SK-N-SH (cell line): ENCODE measurements around the gene FBLN7. TPM values are rescaled to one million over a fixed set of nuclear protein-coding genes. Genes with fewer than 3 reads are reported as not detected.

Experiments used
- CTCF ChIA-PET: fragments of 300-600, 350-600 bp; formaldehyde crosslinking; extraction: SDS; loops from one replicate; lab custom pipeline; 2021; lab: Yijun Ruan, JAX
- POLR2A ChIA-PET: fragments of 350-600 bp; sonication (Branson Sonifier 250); formaldehyde crosslinking; extraction: SDS; loops from one replicate; lab custom pipeline; 2020; ENCODE audit warnings: antibody characterized with exemption, inconsistent platforms; lab: Yijun Ruan, JAX
- DNase-seq: peaks from one replicate; pipeline ENCODE4 v3.0.0; 2012
- H2AFZ ChIP-seq: fragments of 200-600 bp; sonication (generic); 2 replicates; pipeline ENCODE4 v1.8.1; 2016; ENCODE audit warnings: antibody characterized with exemption, mild to moderate bottlenecking, low read depth
- H3F3A ChIP-seq: fragments of 200-600 bp; sonication (generic); replicated peaks from 2 replicates; pipeline ENCODE3; 2016; ENCODE audit warnings: antibody characterized with exemption, mild to moderate bottlenecking; ENCODE audit not compliant: insufficient read depth
- H3K27ac ChIP-seq, 2 experiments: fragments of 200-500 bp in 1 of 2; fragments of 200-600 bp in 1 of 2; sonication (Bioruptor generic) in 1 of 2; sonication (generic), shearing (Covaris generic) in 1 of 2; 2 replicates each; pipeline versions ENCODE4 v1.5.1 to v1.6.1; 2014 to 2016; ENCODE audit warnings: low read depth in 2 of 2, inconsistent platforms in 1 of 2, low read length in 1 of 2, mild to moderate bottlenecking in 1 of 2, mixed read lengths in 1 of 2
- H3K27me3 ChIP-seq: fragments of 200-600 bp; sonication (generic), shearing (Covaris generic); 2 replicates; pipeline ENCODE4 v1.6.1; 2016; ENCODE audit warnings: mixed run types; ENCODE audit not compliant: insufficient read depth
- H3K36me3 ChIP-seq, 2 experiments: fragments of 200-500 bp in 1 of 2; fragments of 200-600 bp in 1 of 2; sonication (Bioruptor generic) in 1 of 2; sonication (generic) in 1 of 2; replicated peaks in 1 of 2; 2 replicates each; pipeline versions ENCODE3 to v1.5.1; 2014 to 2016; ENCODE audit warnings: low read length in 1 of 2, mild to moderate bottlenecking in 1 of 2; ENCODE audit not compliant: insufficient read depth in 2 of 2, control insufficient read depth in 1 of 2
- H3K4me1 ChIP-seq, 2 experiments: fragments of 200-500 bp in 1 of 2; fragments of 200-600 bp in 1 of 2; sonication (Bioruptor generic) in 1 of 2; sonication (generic), shearing (Covaris generic) in 1 of 2; 2 replicates each; pipeline versions ENCODE4 v1.5.1 to v1.6.1; 2014 to 2016; ENCODE audit warnings: low read depth in 1 of 2, low read length in 1 of 2, mixed run types in 1 of 2; ENCODE audit not compliant: insufficient read depth in 2 of 2, control insufficient read depth in 1 of 2
- H3K4me2 ChIP-seq: fragments of 200-600 bp; sonication (generic), shearing (Covaris generic); 2 replicates; pipeline ENCODE4 v1.6.1; 2017; ENCODE audit warnings: mixed run types
- H3K4me3 ChIP-seq, 2 experiments: fragments of 200-500 bp in 1 of 2; fragments of 200-600 bp in 1 of 2; sonication (Bioruptor generic) in 1 of 2; sonication (generic), shearing (Covaris generic) in 1 of 2; 2 replicates each; pipeline versions ENCODE4 v1.5.1 to v1.8.1; 2014 to 2016; ENCODE audit warnings: low read depth in 2 of 2, inconsistent platforms in 1 of 2, low read length in 1 of 2, mild to moderate bottlenecking in 1 of 2, mixed read lengths in 1 of 2, moderate library complexity in 1 of 2
- H3K79me2 ChIP-seq: fragments of 200-600 bp; sonication (generic); 2 replicates; pipeline ENCODE4 v1.8.1; 2017; ENCODE audit warnings: mild to moderate bottlenecking; ENCODE audit not compliant: insufficient read depth
- H3K9ac ChIP-seq: fragments of 200-600 bp; sonication (generic); 2 replicates; pipeline ENCODE4 v1.6.1; 2017; ENCODE audit warnings: mixed run types
- H3K9me2 ChIP-seq: fragments of 200-600 bp; sonication (generic); 2 replicates; pipeline ENCODE4 v1.6.1; 2017; ENCODE audit warnings: mixed run types
- H3K9me3 ChIP-seq: fragments of 200-600 bp; sonication (generic); 2 replicates; pipeline ENCODE4 v1.6.1; 2017; ENCODE audit warnings: mixed run types, mild to moderate bottlenecking, moderate library complexity
- H4K20me1 ChIP-seq: fragments of 200-600 bp; sonication (generic); 2 replicates; pipeline ENCODE4 v1.6.1; 2017; ENCODE audit warnings: mild to moderate bottlenecking, mixed run types; ENCODE audit not compliant: insufficient read depth
- CHD2 ChIP-seq: fragments of 150-350 bp; IDR thresholded peaks from 2 replicates; pipeline ENCODE4 v1.6.1; 2018; ENCODE audit warnings: low read length; ENCODE audit not compliant: partially characterized antibody
- FOXJ3 ChIP-seq: sonication (generic); formaldehyde crosslinking; IDR thresholded peaks from 2 replicates; pipeline ENCODE4 v1.5.1; 2020; ENCODE audit warnings: mild to moderate bottlenecking, missing genetic modification reagents
- GABPA ChIP-seq: IDR thresholded peaks from 2 replicates; pipeline ENCODE4 v1.4.0; 2012; ENCODE audit warnings: low read depth, mild to moderate bottlenecking
- GATA2 ChIP-seq: sonication (generic); formaldehyde crosslinking; IDR thresholded peaks from 2 replicates; pipeline ENCODE4 v1.5.0; 2020; ENCODE audit warnings: mild to moderate bottlenecking, missing genetic modification reagents
- JUND ChIP-seq: IDR thresholded peaks from 2 replicates; pipeline ENCODE4 v1.4.0; 2012
- MXI1 ChIP-seq: IDR thresholded peaks from 2 replicates; pipeline ENCODE4 v1.6.1; 2012; ENCODE audit warnings: mild to moderate bottlenecking, low read depth, low read length, improper control_type of control experiment
- POLR2AphosphoS5 ChIP-seq: IDR thresholded peaks from 2 replicates; pipeline ENCODE4 v1.6.1; 2012; ENCODE audit warnings: low read depth, low read length
- RAD21 ChIP-seq: IDR thresholded peaks from 2 replicates; pipeline ENCODE4 v1.6.1; 2012; ENCODE audit warnings: mild to moderate bottlenecking, low read length
- SMC3 ChIP-seq: IDR thresholded peaks from 2 replicates; pipeline ENCODE4 v1.6.1; 2012; ENCODE audit warnings: low read depth, low read length, improper control_type of control experiment
- TAF1 ChIP-seq: IDR thresholded peaks from 2 replicates; pipeline ENCODE4 v1.6.1; 2012; ENCODE audit warnings: low read depth, mild to moderate bottlenecking, low read length, moderate library complexity, borderline replicate concordance
- TCF12 ChIP-seq: IDR thresholded peaks from 2 replicates; pipeline ENCODE4 v1.4.0; 2012
- polyA plus RNA-seq, 3 experiments: library from polyadenylated mRNA; depleted of rRNA; stranded (reverse); fragments of >200 nt; gene quantifications; 2 replicates each; pipeline ENCODE4 v1.2.3, GENCODE V29; 2012
- TF ChIP-seq, protein P1 (sequence below): IDR thresholded peaks from 2 replicates; pipeline ENCODE4; 2012
- TF ChIP-seq, protein P2 (sequence below): IDR thresholded peaks from 2 replicates; pipeline ENCODE4 v1.4.0; 2012; ENCODE audit warnings: low read depth, borderline replicate concordance
- TF ChIP-seq, protein P3 (sequence below): IDR thresholded peaks from 2 replicates; pipeline ENCODE4 v1.6.1; 2012; ENCODE audit warnings: mild to moderate bottlenecking, low read depth, low read length, moderate library complexity

FBLN7 gene
- polyA plus RNA-seq, 1 of the 3 experiments (the other 2 are of a cell fraction), result 4.4 TPM

DNA sequence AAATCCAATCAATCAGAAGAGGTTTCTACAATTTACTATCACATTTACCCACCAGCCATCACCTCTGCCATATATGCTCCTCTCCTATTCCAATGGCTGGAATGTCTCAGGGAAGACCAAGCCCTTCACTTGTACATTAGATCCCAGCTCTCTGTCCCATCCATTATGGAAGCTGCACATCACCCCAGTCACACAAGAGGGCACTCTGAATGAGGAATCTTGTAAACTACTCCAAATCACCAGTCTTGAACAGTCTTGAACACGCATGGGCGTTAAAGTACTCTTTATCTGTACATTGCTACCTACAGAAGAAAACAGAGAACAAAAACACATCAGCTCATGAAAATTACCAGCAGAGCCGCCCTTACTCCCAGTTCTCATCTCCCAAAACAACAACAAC lies 78.0 kb downstream of the FBLN7 start (continued):
- TF ChIP-seq SMC3, result peak; percentile 14; the same call in 1 of the 2 replicates
- TF ChIP-seq POLR2AphosphoS5, result no peak

DNA sequence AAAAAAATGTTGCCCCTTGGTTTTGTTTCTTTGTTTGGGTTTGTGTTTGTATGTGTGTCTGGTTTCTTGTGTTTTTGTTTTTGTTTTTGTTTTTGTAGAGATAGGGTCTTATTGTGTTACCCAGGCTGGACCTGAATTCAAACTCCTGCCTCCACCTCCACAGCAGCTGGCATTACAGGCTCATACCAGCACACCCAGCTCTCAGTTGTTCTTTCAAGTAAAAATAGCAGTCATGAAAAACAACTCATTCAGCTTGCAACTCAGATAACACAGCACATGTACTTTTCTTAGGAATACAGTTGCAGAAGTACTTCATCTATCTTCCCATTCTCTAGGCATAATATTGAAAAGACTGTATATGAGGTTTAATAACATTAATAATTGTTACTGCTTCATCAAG lies 79.7 kb downstream of the FBLN7 start:
- H3K79me2 ChIP-seq, result no peaks in the 10 kb centered on the region
- no peak overlapping the region for H2AFZ ChIP-seq
- H3F3A ChIP-seq, result no peaks in the 10 kb centered on the region
- H3K9ac ChIP-seq, result no peak overlapping the region
- H3K27ac ChIP-seq, result no peak overlapping the region
- no peaks in the 10 kb centered on the region for H3K27me3 ChIP-seq
- no peaks in the 10 kb centered on the region for H4K20me1 ChIP-seq
- H3K36me3 ChIP-seq, result peaks cover 21 to 30% of the 10 kb centered on the region in 2 experiments
- TF ChIP-seq, protein P1, sequence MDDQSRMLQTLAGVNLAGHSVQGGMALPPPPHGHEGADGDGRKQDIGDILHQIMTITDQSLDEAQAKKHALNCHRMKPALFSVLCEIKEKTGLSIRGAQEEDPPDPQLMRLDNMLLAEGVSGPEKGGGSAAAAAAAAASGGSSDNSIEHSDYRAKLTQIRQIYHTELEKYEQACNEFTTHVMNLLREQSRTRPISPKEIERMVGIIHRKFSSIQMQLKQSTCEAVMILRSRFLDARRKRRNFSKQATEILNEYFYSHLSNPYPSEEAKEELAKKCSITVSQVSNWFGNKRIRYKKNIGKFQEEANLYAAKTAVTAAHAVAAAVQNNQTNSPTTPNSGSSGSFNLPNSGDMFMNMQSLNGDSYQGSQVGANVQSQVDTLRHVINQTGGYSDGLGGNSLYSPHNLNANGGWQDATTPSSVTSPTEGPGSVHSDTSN, result no peak
- TF ChIP-seq, protein P2, sequence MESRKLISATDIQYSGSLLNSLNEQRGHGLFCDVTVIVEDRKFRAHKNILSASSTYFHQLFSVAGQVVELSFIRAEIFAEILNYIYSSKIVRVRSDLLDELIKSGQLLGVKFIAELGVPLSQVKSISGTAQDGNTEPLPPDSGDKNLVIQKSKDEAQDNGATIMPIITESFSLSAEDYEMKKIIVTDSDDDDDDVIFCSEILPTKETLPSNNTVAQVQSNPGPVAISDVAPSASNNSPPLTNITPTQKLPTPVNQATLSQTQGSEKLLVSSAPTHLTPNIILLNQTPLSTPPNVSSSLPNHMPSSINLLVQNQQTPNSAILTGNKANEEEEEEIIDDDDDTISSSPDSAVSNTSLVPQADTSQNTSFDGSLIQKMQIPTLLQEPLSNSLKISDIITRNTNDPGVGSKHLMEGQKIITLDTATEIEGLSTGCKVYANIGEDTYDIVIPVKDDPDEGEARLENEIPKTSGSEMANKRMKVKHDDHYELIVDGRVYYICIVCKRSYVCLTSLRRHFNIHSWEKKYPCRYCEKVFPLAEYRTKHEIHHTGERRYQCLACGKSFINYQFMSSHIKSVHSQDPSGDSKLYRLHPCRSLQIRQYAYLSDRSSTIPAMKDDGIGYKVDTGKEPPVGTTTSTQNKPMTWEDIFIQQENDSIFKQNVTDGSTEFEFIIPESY, result no peak
- TF ChIP-seq GABPA (no peak), TCF12 (no peak), JUND (no peak), TAF1 (no peak), GATA2 (CRISPR knock-in tag) (no peak), MXI1 (no peak), RAD21 (no peak), FOXJ3 (no peak), CHD2 (no peak)
- TF ChIP-seq, protein P3, sequence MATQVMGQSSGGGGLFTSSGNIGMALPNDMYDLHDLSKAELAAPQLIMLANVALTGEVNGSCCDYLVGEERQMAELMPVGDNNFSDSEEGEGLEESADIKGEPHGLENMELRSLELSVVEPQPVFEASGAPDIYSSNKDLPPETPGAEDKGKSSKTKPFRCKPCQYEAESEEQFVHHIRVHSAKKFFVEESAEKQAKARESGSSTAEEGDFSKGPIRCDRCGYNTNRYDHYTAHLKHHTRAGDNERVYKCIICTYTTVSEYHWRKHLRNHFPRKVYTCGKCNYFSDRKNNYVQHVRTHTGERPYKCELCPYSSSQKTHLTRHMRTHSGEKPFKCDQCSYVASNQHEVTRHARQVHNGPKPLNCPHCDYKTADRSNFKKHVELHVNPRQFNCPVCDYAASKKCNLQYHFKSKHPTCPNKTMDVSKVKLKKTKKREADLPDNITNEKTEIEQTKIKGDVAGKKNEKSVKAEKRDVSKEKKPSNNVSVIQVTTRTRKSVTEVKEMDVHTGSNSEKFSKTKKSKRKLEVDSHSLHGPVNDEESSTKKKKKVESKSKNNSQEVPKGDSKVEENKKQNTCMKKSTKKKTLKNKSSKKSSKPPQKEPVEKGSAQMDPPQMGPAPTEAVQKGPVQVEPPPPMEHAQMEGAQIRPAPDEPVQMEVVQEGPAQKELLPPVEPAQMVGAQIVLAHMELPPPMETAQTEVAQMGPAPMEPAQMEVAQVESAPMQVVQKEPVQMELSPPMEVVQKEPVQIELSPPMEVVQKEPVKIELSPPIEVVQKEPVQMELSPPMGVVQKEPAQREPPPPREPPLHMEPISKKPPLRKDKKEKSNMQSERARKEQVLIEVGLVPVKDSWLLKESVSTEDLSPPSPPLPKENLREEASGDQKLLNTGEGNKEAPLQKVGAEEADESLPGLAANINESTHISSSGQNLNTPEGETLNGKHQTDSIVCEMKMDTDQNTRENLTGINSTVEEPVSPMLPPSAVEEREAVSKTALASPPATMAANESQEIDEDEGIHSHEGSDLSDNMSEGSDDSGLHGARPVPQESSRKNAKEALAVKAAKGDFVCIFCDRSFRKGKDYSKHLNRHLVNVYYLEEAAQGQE, result no peak
- H3K9me3 ChIP-seq, result no peaks in the 10 kb centered on the region
- H3K4me2 ChIP-seq, result no peak overlapping the region
- ChIA-PET CTCF (no interaction called here), POLR2A (no interaction called here)
- H3K4me1 ChIP-seq, result no peaks in the 10 kb centered on the region
- no peaks in the 10 kb centered on the region for H3K9me2 ChIP-seq
- no peak overlapping the region for H3K4me3 ChIP-seq
- DNase-seq, result no peak
